ENCODE results near the gene SIRT6.

GRCh38 chr19:4220188-4220587, 37.8 kb upstream of the SIRT6 start:
- TF ChIP-seq CTCF (IDR thresholded peaks at IDR 0.05) (no peak), POLR2AphosphoS5 (IDR thresholded peaks at IDR 0.05) (no peak), POLR2A (IDR thresholded peaks at IDR 0.05) (no peak)
